Neutrophil (primary cell): Measurements from ENCODE around the gene DACT1.
A peak's percentile ranks its signal among the peaks of the same experiment; 100 is the strongest.
"Not testable (repeated sequence)": the region's sequence is repeated elsewhere in the genome, so short reads cannot be mapped to it uniquely, and the experiment has no call there.

Source experiments
- H3K27ac ChIP-seq: fragments of 200-600 bp; sonication (generic); 2 replicates; pipeline ENCODE4 v1.5.1; 2016; ENCODE audit warnings: mild to moderate bottlenecking, moderate library complexity
- H3K27me3 ChIP-seq: fragments of 200-600 bp; sonication (generic); 2 replicates; pipeline ENCODE4 v1.6.0; 2016; ENCODE audit warnings: mild to moderate bottlenecking
- H3K36me3 ChIP-seq: fragments of 200-600 bp; sonication (generic); 2 replicates; pipeline ENCODE4 v1.5.1; 2017
- H3K4me1 ChIP-seq, 2 experiments: fragments of 200-600 bp in 1 of 2; sonication (generic) in 1 of 2; 1 replicate in 1 of 2; 2 replicates in 1 of 2; pipeline versions ENCODE4 v1.5.1 to v1.6.1; 2013 to 2016; ENCODE audit warnings: low read depth in 1 of 2, low read length in 1 of 2, mild to moderate bottlenecking in 1 of 2, moderate library complexity in 1 of 2; ENCODE audit not compliant: control insufficient read depth in 1 of 2, insufficient read depth in 1 of 2
- H3K4me3 ChIP-seq, 2 experiments: fragments of 200-600 bp in 1 of 2; sonication (generic) in 1 of 2; 1 replicate in 1 of 2; 2 replicates in 1 of 2; pipeline ENCODE4 v1.5.1; 2013 to 2016; ENCODE audit warnings: low read depth in 1 of 2, low read length in 1 of 2, mild to moderate bottlenecking in 1 of 2, moderate library complexity in 1 of 2
- H3K9me3 ChIP-seq: fragments of 200-600 bp; sonication (generic); 2 replicates; pipeline ENCODE4 v1.5.1; 2016
- CTCF ChIP-seq: fragments of 200-600 bp; sonication (generic); IDR thresholded peaks from 2 replicates; pipeline ENCODE4 v1.5.1; 2016; ENCODE audit warnings: antibody characterized with exemption

DACT1 gene, protein sequence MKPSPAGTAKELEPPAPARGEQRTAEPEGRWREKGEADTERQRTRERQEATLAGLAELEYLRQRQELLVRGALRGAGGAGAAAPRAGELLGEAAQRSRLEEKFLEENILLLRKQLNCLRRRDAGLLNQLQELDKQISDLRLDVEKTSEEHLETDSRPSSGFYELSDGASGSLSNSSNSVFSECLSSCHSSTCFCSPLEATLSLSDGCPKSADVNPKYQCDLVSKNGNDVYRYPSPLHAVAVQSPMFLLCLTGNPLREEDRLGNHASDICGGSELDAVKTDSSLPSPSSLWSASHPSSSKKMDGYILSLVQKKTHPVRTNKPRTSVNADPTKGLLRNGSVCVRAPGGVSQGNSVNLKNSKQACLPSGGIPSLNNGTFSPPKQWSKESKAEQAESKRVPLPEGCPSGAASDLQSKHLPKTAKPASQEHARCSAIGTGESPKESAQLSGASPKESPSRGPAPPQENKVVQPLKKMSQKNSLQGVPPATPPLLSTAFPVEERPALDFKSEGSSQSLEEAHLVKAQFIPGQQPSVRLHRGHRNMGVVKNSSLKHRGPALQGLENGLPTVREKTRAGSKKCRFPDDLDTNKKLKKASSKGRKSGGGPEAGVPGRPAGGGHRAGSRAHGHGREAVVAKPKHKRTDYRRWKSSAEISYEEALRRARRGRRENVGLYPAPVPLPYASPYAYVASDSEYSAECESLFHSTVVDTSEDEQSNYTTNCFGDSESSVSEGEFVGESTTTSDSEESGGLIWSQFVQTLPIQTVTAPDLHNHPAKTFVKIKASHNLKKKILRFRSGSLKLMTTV

DNA sequence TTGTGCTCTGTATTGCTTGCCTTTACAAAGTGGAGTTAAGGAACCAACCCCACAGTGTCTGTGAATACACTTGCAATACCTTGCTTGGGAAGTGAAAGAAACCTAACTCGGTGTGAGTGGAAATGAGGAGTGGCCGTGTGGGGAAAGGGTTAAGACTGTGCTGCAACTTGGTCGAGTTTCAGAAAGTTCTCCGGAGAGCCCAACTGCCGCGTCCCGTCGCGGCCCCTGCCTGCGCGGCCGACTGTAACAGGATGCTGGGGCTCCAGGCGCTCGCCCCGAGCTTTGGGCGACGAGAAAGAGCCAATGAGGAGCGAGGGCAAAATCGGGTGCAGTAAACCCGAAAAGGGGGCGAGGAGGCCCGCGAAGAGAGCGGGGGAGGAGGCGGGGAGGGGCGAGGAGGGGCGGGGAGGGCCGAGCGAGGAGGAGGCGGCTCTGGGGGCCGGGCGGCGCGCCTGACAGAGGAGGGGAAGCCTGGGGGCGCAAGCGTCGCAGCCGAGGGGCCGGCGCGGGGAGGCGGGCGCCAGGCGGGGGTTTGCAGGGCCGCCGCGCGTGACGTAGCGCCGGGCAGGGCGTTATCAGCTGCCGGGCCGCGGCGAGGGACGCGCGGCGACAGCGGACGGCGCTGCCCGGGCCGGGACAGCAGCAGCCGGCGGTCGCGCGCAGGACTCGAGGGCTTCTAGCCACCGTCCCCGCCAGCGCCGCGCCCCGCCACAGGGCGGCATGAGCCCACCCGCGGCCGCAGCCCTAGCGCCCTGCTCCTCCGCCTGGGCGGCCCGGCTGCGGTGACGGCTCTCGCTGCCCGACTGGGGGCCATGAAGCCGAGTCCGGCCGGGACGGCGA lies at the start of gene DACT1:
Gene DACT1, plus strand, starts transcription at position 572 of the 840 bp plus-strand sequence. Its CDS starts 241 bp downstream, at position 813.
- Histone ChIP-seq H3K27me3 (peaks cover 64% of the 10 kb centered on the region), H3K27ac (no peak within 1 kb of the TSS)
- TF ChIP-seq CTCF, result no peak

GRCh38 chr14:58588321-58588720 lies 49.4 kb upstream of the DACT1 start:
- H3K4me3 ChIP-seq, H3K27me3 ChIP-seq, H3K4me1 ChIP-seq, H3K9me3 ChIP-seq, H3K36me3 ChIP-seq, H3K27ac ChIP-seq: not testable (repeated sequence)

More for the DNA sequence above, at the start of gene DACT1:
- no peaks in the 10 kb centered on the region for H3K9me3 ChIP-seq
- peaks cover 13 to 21% of the 10 kb centered on the region in 2 experiments for H3K4me1 ChIP-seq
- H3K36me3 ChIP-seq, result no peaks in the 10 kb centered on the region
- H3K4me3 ChIP-seq, result peak within 1 kb of the TSS; percentile 57 to 64

GRCh38 chr14:58593977-58594376 lies 43.8 kb upstream of the DACT1 start:
- TF ChIP-seq CTCF, result no peak
- Histone ChIP-seq H3K4me3 (no peak overlapping the region), H3K27ac (no peak overlapping the region)

GRCh38 chr14:58597041-58597440 lies 40.7 kb upstream of the DACT1 start:
- TF ChIP-seq CTCF, result no peak
- Histone ChIP-seq H3K27ac (no peak overlapping the region), H3K4me3 (no peak overlapping the region), H3K9me3 (no peaks in the 10 kb centered on the region), H3K4me1 (no peaks in the 10 kb centered on the region), H3K36me3 (no peaks in the 10 kb centered on the region), H3K27me3 (no peaks in the 10 kb centered on the region)

More at GRCh38 chr14:58593977-58594376, 43.8 kb upstream of the DACT1 start:
- Histone ChIP-seq H3K27me3 (no peaks in the 10 kb centered on the region), H3K4me1 (no peaks in the 10 kb centered on the region), H3K9me3 (no peaks in the 10 kb centered on the region), H3K36me3 (no peaks in the 10 kb centered on the region)

DNA sequence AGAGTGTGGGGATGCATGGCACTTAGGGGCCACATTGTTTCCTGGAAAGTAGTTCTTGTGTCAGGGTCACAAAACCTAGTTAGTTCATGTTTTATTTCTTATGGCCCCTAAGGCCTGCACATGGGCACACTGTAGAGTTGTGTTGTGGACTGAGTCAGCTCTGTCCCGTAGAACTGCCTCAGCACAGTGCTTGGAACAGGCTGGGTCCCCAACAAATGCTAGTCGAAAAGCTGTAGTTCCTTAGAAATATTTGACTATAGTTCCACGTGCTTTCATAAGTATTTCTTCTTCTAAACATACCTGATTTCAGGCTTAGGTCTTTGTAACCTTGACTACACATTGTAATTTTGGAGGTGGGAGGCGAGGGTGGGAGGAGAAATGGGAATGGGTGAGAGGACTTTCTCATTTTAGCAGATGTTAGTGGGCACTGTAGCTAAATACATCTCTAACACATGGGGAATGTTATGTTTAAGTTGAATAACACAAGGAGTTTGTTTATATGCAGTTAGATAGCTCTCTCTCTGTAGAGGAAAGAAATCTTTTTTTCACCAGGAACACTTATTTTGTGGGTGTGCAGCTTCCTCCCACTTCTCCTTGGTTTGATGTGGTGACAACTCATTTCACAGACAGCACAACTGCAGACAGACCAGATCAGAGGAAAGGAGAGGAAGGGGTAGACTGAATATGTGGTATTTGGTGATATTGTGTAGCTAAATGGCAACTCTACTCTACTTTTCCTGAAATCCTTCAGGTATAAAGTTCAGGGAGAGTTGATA lies 39.5 kb upstream of the DACT1 start:
- Histone ChIP-seq H3K9me3 (no peaks in the 10 kb centered on the region), H3K4me1 (no peaks in the 10 kb centered on the region), H3K27ac (no peak overlapping the region), H3K36me3 (no peaks in the 10 kb centered on the region), H3K27me3 (no peaks in the 10 kb centered on the region), H3K4me3 (no peak overlapping the region)
- TF ChIP-seq CTCF, result no peak
